Loucy (cell line): ENCODE measurements around the gene CASZ1.

ENCODE experiments used
- EZH2phosphoT487 ChIP-seq: fragments of 200-600 bp; IDR thresholded peaks from 2 replicates; pipeline ENCODE4 v1.6.1; 2018; ENCODE audit warnings: antibody characterized with exemption, mild to moderate bottlenecking, moderate library complexity, borderline replicate concordance
- TF ChIP-seq, protein P1 (sequence below): fragments of 200-600 bp; sonication (generic); conservative IDR thresholded peaks from 2 replicates; pipeline ENCODE4 v1.5.1; 2014; ENCODE audit warnings: mild to moderate bottlenecking, antibody characterized with exemption, low read length

DNA sequence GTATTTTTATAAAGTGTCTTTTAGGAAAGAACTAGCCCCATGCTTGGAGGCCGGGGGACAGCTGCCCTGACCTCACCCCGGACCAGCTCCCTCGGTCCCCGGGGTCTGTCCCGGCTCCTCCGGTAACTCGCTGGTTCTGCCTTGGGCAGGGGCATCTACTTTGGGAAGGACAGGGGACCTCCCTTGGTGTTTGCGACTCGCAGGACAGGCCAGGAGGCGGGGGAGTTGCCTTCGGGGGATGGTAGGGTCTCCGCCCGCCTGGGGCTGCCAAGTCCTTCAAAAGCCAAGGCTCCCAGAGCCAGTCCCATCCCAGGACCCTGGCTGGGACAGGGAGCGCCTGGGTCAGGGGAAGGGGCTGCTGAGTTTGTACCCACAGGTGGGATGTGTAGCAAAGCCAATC, 163.8 kb downstream of the CASZ1 start:
- TF ChIP-seq, protein P1, sequence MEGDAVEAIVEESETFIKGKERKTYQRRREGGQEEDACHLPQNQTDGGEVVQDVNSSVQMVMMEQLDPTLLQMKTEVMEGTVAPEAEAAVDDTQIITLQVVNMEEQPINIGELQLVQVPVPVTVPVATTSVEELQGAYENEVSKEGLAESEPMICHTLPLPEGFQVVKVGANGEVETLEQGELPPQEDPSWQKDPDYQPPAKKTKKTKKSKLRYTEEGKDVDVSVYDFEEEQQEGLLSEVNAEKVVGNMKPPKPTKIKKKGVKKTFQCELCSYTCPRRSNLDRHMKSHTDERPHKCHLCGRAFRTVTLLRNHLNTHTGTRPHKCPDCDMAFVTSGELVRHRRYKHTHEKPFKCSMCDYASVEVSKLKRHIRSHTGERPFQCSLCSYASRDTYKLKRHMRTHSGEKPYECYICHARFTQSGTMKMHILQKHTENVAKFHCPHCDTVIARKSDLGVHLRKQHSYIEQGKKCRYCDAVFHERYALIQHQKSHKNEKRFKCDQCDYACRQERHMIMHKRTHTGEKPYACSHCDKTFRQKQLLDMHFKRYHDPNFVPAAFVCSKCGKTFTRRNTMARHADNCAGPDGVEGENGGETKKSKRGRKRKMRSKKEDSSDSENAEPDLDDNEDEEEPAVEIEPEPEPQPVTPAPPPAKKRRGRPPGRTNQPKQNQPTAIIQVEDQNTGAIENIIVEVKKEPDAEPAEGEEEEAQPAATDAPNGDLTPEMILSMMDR = no peak
- no peak for TF ChIP-seq EZH2phosphoT487
